SU-DHL-6 (cell line): ENCODE measurements around the gene LRRC10B.
"Not testable (repeated sequence)": the region's sequence is repeated elsewhere in the genome, so short reads cannot be mapped to it uniquely, and the experiment has no call there.

ENCODE experiments used
- H2AFZ ChIP-seq: fragments of 200-600 bp; sonication (generic); 2 replicates; pipeline ENCODE4 v1.6.1; 2014; ENCODE audit warnings: low read depth, mild to moderate bottlenecking, moderate library complexity, mixed read lengths, antibody characterized with exemption, low read length; ENCODE audit not compliant: severe bottlenecking
- H3F3A ChIP-seq: fragments of 200-600 bp; shearing (Covaris generic); 2 replicates; pipeline ENCODE4 v1.6.0; 2016; ENCODE audit warnings: antibody characterized with exemption, mild to moderate bottlenecking; ENCODE audit not compliant: insufficient read depth
- H3K27ac ChIP-seq: fragments of 200-600 bp; sonication (generic); 2 replicates; pipeline ENCODE4 v1.5.1; 2016; ENCODE audit warnings: low read depth, mild to moderate bottlenecking, low read length, moderate library complexity, mixed read lengths
- H3K27me3 ChIP-seq: fragments of 200-600 bp; sonication (generic), shearing (Covaris generic); 2 replicates; pipeline ENCODE4 v1.6.0; 2014; ENCODE audit warnings: mild to moderate bottlenecking, low read length
- H3K36me3 ChIP-seq: fragments of 200-600 bp; sonication (generic); 2 replicates; pipeline ENCODE4 v1.6.1; 2014; ENCODE audit warnings: mild to moderate bottlenecking, low read length, mixed read lengths
- H3K4me2 ChIP-seq: fragments of 300-600, 200-600 bp; shearing (Covaris generic), sonication (generic); 2 replicates; pipeline ENCODE4 v1.6.0; 2014; ENCODE audit warnings: low read length, low read depth, mild to moderate bottlenecking; ENCODE audit not compliant: poor library complexity, severe bottlenecking
- H3K4me3 ChIP-seq: fragments of 200-600 bp; sonication (generic); 2 replicates; pipeline ENCODE4 v1.5.1; 2014; ENCODE audit warnings: antibody characterized with exemption, low read length, mild to moderate bottlenecking, mixed read lengths; ENCODE audit not compliant: insufficient read depth, poor library complexity, severe bottlenecking
- H3K79me2 ChIP-seq: fragments of 200-600 bp; sonication (generic); 2 replicates; pipeline ENCODE4 v1.6.1; 2014; ENCODE audit warnings: mild to moderate bottlenecking, low read length, moderate library complexity; ENCODE audit not compliant: insufficient read depth
- H3K9ac ChIP-seq: fragments of 200-600 bp; sonication (generic); 2 replicates; pipeline ENCODE4 v1.7.0; 2014; ENCODE audit warnings: mild to moderate bottlenecking, low read length
- H3K9me2 ChIP-seq: fragments of 200-600 bp; sonication (generic); replicated peaks from 2 replicates; pipeline ENCODE4 v1.6.1; 2014; ENCODE audit warnings: low read length; ENCODE audit not compliant: insufficient read depth
- H3K9me3 ChIP-seq: fragments of 200-600 bp; sonication (generic); 2 replicates; pipeline ENCODE4 v1.6.1; 2014; ENCODE audit warnings: low read length, mixed read lengths; ENCODE audit not compliant: insufficient read depth
- H4K20me1 ChIP-seq: fragments of 200-600 bp; sonication (generic); 2 replicates; pipeline ENCODE4 v1.6.1; 2014; ENCODE audit warnings: low read depth, mild to moderate bottlenecking, antibody characterized with exemption, low read length, moderate library complexity, mixed read lengths
- CTCF ChIP-seq: fragments of 200-600 bp; sonication (generic); IDR thresholded peaks from one replicate; pipeline ENCODE4 v1.5.1; 2017; ENCODE audit warnings: antibody characterized with exemption, mild to moderate bottlenecking, low read length, moderate library complexity; ENCODE audit not compliant: insufficient read depth, poor library complexity, severe bottlenecking
- EZH2phosphoT487 ChIP-seq: fragments of 200-600 bp; sonication (generic), shearing (Covaris generic); conservative IDR thresholded peaks from 2 replicates; pipeline ENCODE4 v1.6.1; 2018; ENCODE audit warnings: mild to moderate bottlenecking, antibody characterized with exemption, low read length, moderate library complexity, mixed read lengths

The LRRC10B gene

GRCh38 chr11:61507962-61508861, at the start of gene LRRC10B:
LRRC10B (plus strand) TSS chr11:61508749; CDS start chr11:61508999, 250 bp downstream.
- Histone ChIP-seq H2AFZ (no peak within 1 kb of the TSS), H3K9me2 (no peaks in the 10 kb centered on the region), H4K20me1 (no peaks in the 10 kb centered on the region), H3K27me3 (no peaks in the 10 kb centered on the region), H3K4me3 (no peak within 1 kb of the TSS), H3K4me2 (no peak within 1 kb of the TSS), H3K9me3 (no peaks in the 10 kb centered on the region), H3F3A (no peaks in the 10 kb centered on the region), H3K9ac (no peak within 1 kb of the TSS), H3K79me2 (no peaks in the 10 kb centered on the region), H3K27ac (no peak within 1 kb of the TSS), H3K36me3 (no peaks in the 10 kb centered on the region)
- TF ChIP-seq EZH2phosphoT487, result no peak
- TF ChIP-seq CTCF, result no peak

- Histone ChIP-seq H3K9me2 (no peaks in the 10 kb centered on the region), H4K20me1 (no peaks in the 10 kb centered on the region), H3F3A (no peaks in the 10 kb centered on the region), H3K9me3 (no peaks in the 10 kb centered on the region), H3K79me2 (no peaks in the 10 kb centered on the region), H3K36me3 (no peaks in the 10 kb centered on the region), H3K4me2 (no peak overlapping the region), H2AFZ (no peak overlapping the region), H3K27me3 (no peaks in the 10 kb centered on the region), H3K4me3 (no peak overlapping the region), H3K27ac (no peak overlapping the region), H3K9ac (no peak overlapping the region)
- TF ChIP-seq CTCF (no peak), EZH2phosphoT487 (no peak)
These were observed 48.1 kb upstream of the LRRC10B start for GRCh38 chr11:61460474-61460881.

GRCh38 chr11:61460986-61461385, 47.6 kb upstream of the LRRC10B start:
- Histone ChIP-seq H3F3A (no peaks in the 10 kb centered on the region), H3K27ac (no peak overlapping the region)

GRCh38 chr11:61467602-61468001, 40.9 kb upstream of the LRRC10B start:
- not testable (repeated sequence) for H3K4me3 ChIP-seq, H3K9ac ChIP-seq, H3F3A ChIP-seq, H3K4me2 ChIP-seq, H3K36me3 ChIP-seq, H3K79me2 ChIP-seq, H3K27ac ChIP-seq, H3K9me3 ChIP-seq, H4K20me1 ChIP-seq, H3K27me3 ChIP-seq, H3K9me2 ChIP-seq, H2AFZ ChIP-seq

More at GRCh38 chr11:61460986-61461385, 47.6 kb upstream of the LRRC10B start:
- H3K4me3 ChIP-seq, result no peak overlapping the region
- H3K9me2 ChIP-seq, result no peaks in the 10 kb centered on the region
- H3K4me2 ChIP-seq, result no peak overlapping the region
- no peaks in the 10 kb centered on the region for H3K36me3 ChIP-seq
- no peaks in the 10 kb centered on the region for H3K9me3 ChIP-seq
- no peaks in the 10 kb centered on the region for H4K20me1 ChIP-seq
- TF ChIP-seq CTCF (no peak), EZH2phosphoT487 (no peak)
- no peak overlapping the region for H3K9ac ChIP-seq
- no peaks in the 10 kb centered on the region for H3K79me2 ChIP-seq
- H2AFZ ChIP-seq, result no peak overlapping the region
- H3K27me3 ChIP-seq, result no peaks in the 10 kb centered on the region
